Measurements from ENCODE around the gene COBL.

Gene COBL

GRCh38 chr7:51234139-51234538 is 82.5 kb downstream of the COBL start:
- Mint-ChIP-seq H3K4me1 (peaks cover 66% of the 10 kb centered on the region), H3K27me3 (ENCODE audit: low read depth, poor library complexity) (peaks cover 3% of the 10 kb centered on the region), H3K27ac (peak overlapping the region; percentile 92), H3K36me3 (ENCODE audit: low read depth) (no peaks in the 10 kb centered on the region), H3K9me3 (no peaks in the 10 kb centered on the region), H3K4me3 (no peak overlapping the region)
- TF ChIP-seq CTCF (IDR thresholded peaks at IDR 0.05): no peak
- DNase-seq: peak; percentile 22

- no peaks in the 10 kb centered on the region for H3K9me3 Mint-ChIP-seq
- peaks cover 66% of the 10 kb centered on the region for H3K4me1 Mint-ChIP-seq
Measured at GRCh38 chr7:51233374-51233773, 83.2 kb downstream of the COBL start.

GRCh38 chr7:51230723-51231122 is 85.9 kb downstream of the COBL start:
- no peak overlapping the region for H3K4me3 Mint-ChIP-seq
- peaks cover 48% of the 10 kb centered on the region for H3K4me1 Mint-ChIP-seq
- no peaks in the 10 kb centered on the region for H3K9me3 Mint-ChIP-seq
- H3K27me3 Mint-ChIP-seq (ENCODE audit: low read depth, poor library complexity): peaks cover 10% of the 10 kb centered on the region
- no peak for DNase-seq
- no peak overlapping the region for H3K27ac Mint-ChIP-seq
- no peaks in the 10 kb centered on the region for H3K36me3 Mint-ChIP-seq (ENCODE audit: low read depth)
- TF ChIP-seq CTCF (IDR thresholded peaks at IDR 0.05): no peak

More at GRCh38 chr7:51233374-51233773, 83.2 kb downstream of the COBL start:
- no peak for DNase-seq
- no peaks in the 10 kb centered on the region for H3K36me3 Mint-ChIP-seq (ENCODE audit: low read depth)
- H3K4me3 Mint-ChIP-seq: no peak overlapping the region
- H3K27ac Mint-ChIP-seq: peak overlapping the region; percentile 92
- peaks cover 3% of the 10 kb centered on the region for H3K27me3 Mint-ChIP-seq (ENCODE audit: low read depth, poor library complexity)
- TF ChIP-seq CTCF (IDR thresholded peaks at IDR 0.05): no peak

GRCh38 chr7:51230324-51230625 is 86.3 kb downstream of the COBL start:
- H3K27ac Mint-ChIP-seq: peak overlapping the region; percentile 3
- H3K9me3 Mint-ChIP-seq: no peaks in the 10 kb centered on the region
- no peaks in the 10 kb centered on the region for H3K36me3 Mint-ChIP-seq (ENCODE audit: low read depth)

GRCh38 chr7:51229620-51230323 is 86.8 kb downstream of the COBL start:
- H3K4me1 Mint-ChIP-seq: peaks cover 39% of the 10 kb centered on the region
- H3K27me3 Mint-ChIP-seq (ENCODE audit: low read depth, poor library complexity): peaks cover 12% of the 10 kb centered on the region
- no peak overlapping the region for H3K4me3 Mint-ChIP-seq
- DNase-seq: no peak
- TF ChIP-seq CTCF (IDR thresholded peaks at IDR 0.05): no peak
- no peaks in the 10 kb centered on the region for H3K9me3 Mint-ChIP-seq
- H3K27ac Mint-ChIP-seq: no peak overlapping the region
- no peaks in the 10 kb centered on the region for H3K36me3 Mint-ChIP-seq (ENCODE audit: low read depth)

More at GRCh38 chr7:51230324-51230625, 86.3 kb downstream of the COBL start:
- Mint-ChIP-seq H3K4me1 (peaks cover 44% of the 10 kb centered on the region), H3K4me3 (no peak overlapping the region), H3K27me3 (ENCODE audit: low read depth, poor library complexity) (peaks cover 12% of the 10 kb centered on the region)
- TF ChIP-seq CTCF (IDR thresholded peaks at IDR 0.05): no peak
- no peak for DNase-seq

- no peak overlapping the region for H3K4me3 Mint-ChIP-seq
- DNase-seq: no peak
- H3K27me3 Mint-ChIP-seq (ENCODE audit: low read depth, poor library complexity): peaks cover 12% of the 10 kb centered on the region
- TF ChIP-seq CTCF (IDR thresholded peaks at IDR 0.05): no peak
- no peaks in the 10 kb centered on the region for H3K36me3 Mint-ChIP-seq (ENCODE audit: low read depth)
- no peak overlapping the region for H3K27ac Mint-ChIP-seq
- H3K9me3 Mint-ChIP-seq: no peaks in the 10 kb centered on the region
- H3K4me1 Mint-ChIP-seq: peaks cover 32% of the 10 kb centered on the region
Measured at GRCh38 chr7:51229106-51229537, 87.5 kb downstream of the COBL start.
